Measurements from ENCODE around the gene WWC2. TPM values are rescaled to one million over a fixed set of nuclear protein-coding genes. Genes with fewer than 3 reads are reported as not detected.

WWC2 gene
- total RNA-seq, 1 donor from 2014 or later = 109 TPM

DNA sequence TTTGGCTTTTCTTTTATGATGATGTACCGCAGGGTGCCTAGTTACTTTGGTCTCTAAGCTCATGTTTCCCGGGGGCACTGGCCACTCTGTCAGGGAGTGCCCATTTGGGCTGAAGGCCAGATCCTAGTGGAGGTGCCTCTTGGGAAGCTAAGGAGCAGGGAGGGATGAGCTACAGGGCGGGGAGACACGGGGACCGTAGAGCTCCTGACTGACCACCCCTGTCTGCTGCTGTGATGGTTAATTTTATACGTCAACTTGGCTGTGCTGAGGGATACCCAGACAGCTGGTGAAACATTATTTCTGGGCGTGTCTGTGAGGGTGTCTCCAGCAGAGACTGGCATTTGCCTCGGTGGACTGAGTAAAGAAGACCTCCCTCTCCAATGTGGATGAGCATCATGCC is 248.1 kb downstream of the WWC2 start:
- ATAC-seq (no peak), DNase-seq (no peak)
- Histone ChIP-seq H3K27me3 (ENCODE audit: low read depth) (peaks cover 17% of the 10 kb centered on the region), H3K36me3 (no peaks in the 10 kb centered on the region), H3K4me1 (peaks cover 6% of the 10 kb centered on the region), H3K27ac (no peak overlapping the region), H3K9me3 (no peaks in the 10 kb centered on the region), H3K4me3 (no peak overlapping the region)
- intact Hi-C loops (cut with DNase I) = no loop called here
- no peak for TF ChIP-seq CTCF (IDR thresholded peaks at IDR 0.05)

GRCh38 chr4:183347566-183347965 is 248.5 kb downstream of the WWC2 start:
- Histone ChIP-seq H3K4me1 (peaks cover 5% of the 10 kb centered on the region), H3K36me3 (no peaks in the 10 kb centered on the region), H3K9me3 (no peaks in the 10 kb centered on the region), H3K4me3 (no peak overlapping the region), H3K27me3 (ENCODE audit: low read depth) (peaks cover 17% of the 10 kb centered on the region), H3K27ac (no peak overlapping the region)
- ATAC-seq = no peak
- TF ChIP-seq CTCF (IDR thresholded peaks at IDR 0.05) = no peak
- intact Hi-C loops (cut with DNase I) = no loop called here
- no peak for DNase-seq

GRCh38 chr4:183348136-183348535 is 249.1 kb downstream of the WWC2 start:
- DNase-seq (no peak), ATAC-seq (no peak)
- Histone ChIP-seq H3K9me3 (no peaks in the 10 kb centered on the region), H3K27me3 (ENCODE audit: low read depth) (peaks cover 17% of the 10 kb centered on the region), H3K4me1 (no peaks in the 10 kb centered on the region), H3K4me3 (no peak overlapping the region), H3K27ac (no peak overlapping the region), H3K36me3 (no peaks in the 10 kb centered on the region)
- no peak for TF ChIP-seq CTCF (IDR thresholded peaks at IDR 0.05)
- intact Hi-C loops (cut with DNase I) = no loop called here

- Histone ChIP-seq H3K36me3 (no peaks in the 10 kb centered on the region), H3K4me1 (no peaks in the 10 kb centered on the region), H3K4me3 (no peak overlapping the region), H3K27me3 (ENCODE audit: low read depth) (peaks cover 11% of the 10 kb centered on the region), H3K9me3 (no peaks in the 10 kb centered on the region), H3K27ac (no peak overlapping the region)
- no peak for DNase-seq
- intact Hi-C loops (cut with DNase I) = no loop called here
- peak; percentile 52 to 84 for ATAC-seq
- no peak for TF ChIP-seq CTCF (IDR thresholded peaks at IDR 0.05)
Observed at GRCh38 chr4:183348706-183349659, 249.9 kb downstream of the WWC2 start.

- ATAC-seq (no peak), DNase-seq (no peak)
- Histone ChIP-seq H3K4me1 (no peaks in the 10 kb centered on the region), H3K27ac (no peak overlapping the region), H3K4me3 (no peak overlapping the region), H3K36me3 (no peaks in the 10 kb centered on the region), H3K9me3 (no peaks in the 10 kb centered on the region), H3K27me3 (ENCODE audit: low read depth) (peaks cover 11% of the 10 kb centered on the region)
- TF ChIP-seq CTCF (IDR thresholded peaks at IDR 0.05) = no peak
- intact Hi-C loops (cut with DNase I) = no loop called here
Observed at GRCh38 chr4:183349673-183350072, 250.6 kb downstream of the WWC2 start.

All from lower lobe of right lung (tissue), 2 donors.